Aorta (tissue), 5 donors: Measurements from ENCODE around the gene PALM2AKAP2. TPM values are rescaled to one million over a fixed set of nuclear protein-coding genes. Genes with fewer than 3 reads are reported as not detected.

Source experiments
- ATAC-seq: fragments of 200-7000 bp; cut with Tn5 transposase; one replicate; pipeline ENCODE4 v1.9.1; 2022; ENCODE audit warnings: moderate library complexity; ENCODE audit not compliant: low FRiP score
- DNase-seq, 2 donors: peaks; one replicate each; pipeline ENCODE4 v3.0.0-alpha.2; 2020
- H3K27ac ChIP-seq, 2 donors: one replicate each; pipeline ENCODE4 v1.5.1; 2013; ENCODE audit warnings: low read length in 2 of 2, mild to moderate bottlenecking in 2 of 2, moderate library complexity in 2 of 2, control low read depth in 1 of 2, inconsistent platforms in 1 of 2, low read depth in 1 of 2
- H3K27me3 ChIP-seq, 2 donors: one replicate each; pipeline ENCODE4 v1.6.1; 2013; ENCODE audit warnings: control low read depth in 1 of 2, low read length in 1 of 2, mild to moderate bottlenecking in 1 of 2, moderate library complexity in 1 of 2; ENCODE audit not compliant: insufficient read depth in 2 of 2, control insufficient read depth in 1 of 2
- H3K36me3 ChIP-seq, 2 donors: one replicate each; pipeline ENCODE4 v1.6.1; 2013; ENCODE audit warnings: control low read depth in 1 of 2, low read length in 1 of 2, mild to moderate bottlenecking in 1 of 2; ENCODE audit not compliant: insufficient read depth in 2 of 2, control insufficient read depth in 1 of 2
- H3K4me1 ChIP-seq, 2 donors: one replicate each; pipeline ENCODE4 v1.6.1; 2013; ENCODE audit warnings: low read length in 2 of 2, control low read depth in 1 of 2, mild to moderate bottlenecking in 1 of 2, moderate library complexity in 1 of 2; ENCODE audit not compliant: insufficient read depth in 2 of 2, control insufficient read depth in 1 of 2
- H3K4me3 ChIP-seq, 2 donors: one replicate each; pipeline ENCODE4 v1.5.1; 2013; ENCODE audit warnings: low read length in 2 of 2, control low read depth in 1 of 2, mild to moderate bottlenecking in 1 of 2
- H3K9me3 ChIP-seq: one replicate; pipeline ENCODE4 v1.6.1; 2013; ENCODE audit warnings: mild to moderate bottlenecking, low read length; ENCODE audit not compliant: control insufficient read depth
- WGBS, 2 donors: extraction: QIAGEN DNeasy Blood & Tissue Kit; methylation state at CpG; one replicate each; pipeline ENCODE4 v1.1.7; 2013; 5-methylcytosine and 5-hydroxymethylcytosine counted together
- intact Hi-C, 2 donors: fragments of 100-400 bp; cut with DNase I; formaldehyde crosslinking; loops; one replicate each; pipeline versions ENCODE4 v1.14.2 to v1.15.0; 2022
- polyA plus RNA-seq, 2 donors: library from polyadenylated mRNA; stranded (reverse); fragments of 200-250 nt; gene quantifications; one replicate each; pipeline ENCODE4 v1.2.3, GENCODE V29; 2013
- total RNA-seq, 2 donors: library from RNA; stranded (reverse); fragmentation: NEBNext Ultra II Directional; extraction: Animal tissue kit (Norgen Biotek cat#: 25700); gene quantifications; one replicate each; pipeline ENCODE4 v1.2.1, GENCODE V29; 2021
- donor health status: healthy with polysubstance abuse.
- donor health status: Bipolar disorder and iron deficiency.
- donor health status: DM: no; HTN: no; CAD: no.
- donor health status: DM: no; HTN: no; CAD: no.
- donor health status: DM: yes; HTN: yes; CAD: no.

Gene PALM2AKAP2
- total and polyA plus RNA-seq, 4 donors = 4.5 to 155 (median 31.9) TPM

- DNase-seq (no peak), ATAC-seq (no peak)
- Histone ChIP-seq H3K36me3 (no peaks in the 10 kb centered on the region), H3K27ac (peak overlapping the region; percentile 69 to 98), H3K4me3 (no peak overlapping the region), H3K9me3 (no peaks in the 10 kb centered on the region), H3K4me1 (peaks cover 5 to 19% of the 10 kb centered on the region in 2 donors), H3K27me3 (no peaks in the 10 kb centered on the region)
- 82 to 94% methylated on average over 1 of the region's 1 CpG for WGBS, 2 donors
- intact Hi-C loops = no loop called here
Measured at GRCh38 chr9:109801484-109801883, 21.5 kb downstream of the PALM2AKAP2 start.

DNA sequence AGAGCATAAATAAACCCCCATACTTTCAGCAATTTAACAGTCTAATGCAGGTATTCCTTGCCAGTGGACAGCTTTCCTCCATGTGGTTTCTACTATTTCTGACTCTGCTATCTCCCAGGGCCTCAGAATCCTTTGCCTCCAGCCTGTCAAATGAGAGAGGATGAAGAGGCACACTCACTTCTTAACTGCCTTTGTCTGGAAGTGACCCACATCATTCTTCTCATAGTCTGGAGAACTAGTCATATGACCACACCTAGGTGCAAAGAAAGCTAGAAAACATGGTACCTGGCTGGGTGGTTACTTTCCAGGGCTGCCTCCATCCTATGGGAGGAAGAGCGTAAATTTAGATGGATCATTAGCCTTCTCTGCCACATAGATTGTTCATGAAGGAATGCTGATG, 22.5 kb downstream of the PALM2AKAP2 start:
- no peaks in the 10 kb centered on the region for H3K36me3 ChIP-seq
- H3K27ac ChIP-seq = peak overlapping the region; percentile 52 to 64
- intact Hi-C loops = no loop called here
- no peak for ATAC-seq
- no peak overlapping the region for H3K4me3 ChIP-seq
- H3K9me3 ChIP-seq = no peaks in the 10 kb centered on the region
- H3K4me1 ChIP-seq = peaks cover 4 to 27% of the 10 kb centered on the region in 2 donors
- H3K27me3 ChIP-seq = no peaks in the 10 kb centered on the region
- DNase-seq = no peak
- WGBS, 2 donors = 96 to 97% methylated on average over 1 of the region's 1 CpG

- intact Hi-C loops = no loop called here
- DNase-seq = no peak
- H3K4me1 ChIP-seq = peaks cover 4 to 27% of the 10 kb centered on the region in 2 donors
- no peaks in the 10 kb centered on the region for H3K9me3 ChIP-seq
- no peak overlapping the region for H3K27ac ChIP-seq
- ATAC-seq = no peak
- no peak overlapping the region for H3K4me3 ChIP-seq
- H3K27me3 ChIP-seq = no peaks in the 10 kb centered on the region
- 30 to 35% methylated on average over 2 of the region's 2 CpGs for WGBS, 2 donors
- no peaks in the 10 kb centered on the region for H3K36me3 ChIP-seq
Measured at GRCh38 chr9:109805050-109805449, 25.1 kb downstream of the PALM2AKAP2 start.

GRCh38 chr9:109806506-109807115, 26.6 kb downstream of the PALM2AKAP2 start:
- DNase-seq = no peak
- Histone ChIP-seq H3K36me3 (no peaks in the 10 kb centered on the region), H3K9me3 (no peaks in the 10 kb centered on the region), H3K27me3 (no peaks in the 10 kb centered on the region), H3K4me1 (peaks cover 6 to 30% of the 10 kb centered on the region in 2 donors), H3K4me3 (no peak overlapping the region), H3K27ac (peak overlapping the region in 1 of 2 donors; percentile 20)
- peak; percentile 86 for ATAC-seq
- intact Hi-C loops = no loop called here
- WGBS, 2 donors = 3 to 11% methylated on average over 2 of the region's 2 CpGs

DNA sequence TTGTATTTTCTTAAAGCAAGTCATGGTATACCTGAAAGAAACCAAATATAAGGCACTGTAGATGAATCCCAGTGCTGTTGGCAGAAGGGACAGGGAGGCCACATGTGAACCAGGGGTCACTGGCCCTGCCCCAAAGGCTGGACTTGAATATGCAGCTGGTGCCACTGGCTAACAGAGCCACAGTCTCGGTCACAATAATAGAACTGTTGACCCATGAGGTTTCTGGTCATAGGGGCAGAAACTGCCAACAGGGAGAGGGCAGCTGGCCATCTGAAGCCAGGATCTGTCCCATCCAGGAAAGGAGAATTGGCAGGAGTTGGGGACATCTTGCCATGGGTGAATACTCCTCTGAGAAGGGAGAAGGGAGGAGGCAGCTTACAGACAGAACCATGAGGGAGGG, 31.9 kb downstream of the PALM2AKAP2 start:
- Histone ChIP-seq H3K27me3 (no peaks in the 10 kb centered on the region), H3K4me1 (peaks cover 10 to 11% of the 10 kb centered on the region in 2 donors), H3K36me3 (no peaks in the 10 kb centered on the region), H3K4me3 (no peak overlapping the region), H3K27ac (no peak overlapping the region), H3K9me3 (no peaks in the 10 kb centered on the region)
- WGBS, 2 donors = 17 to 18% methylated on average over 1 of the region's 1 CpG
- DNase-seq (no peak), ATAC-seq (no peak)
- intact Hi-C loops = no loop called here

DNA sequence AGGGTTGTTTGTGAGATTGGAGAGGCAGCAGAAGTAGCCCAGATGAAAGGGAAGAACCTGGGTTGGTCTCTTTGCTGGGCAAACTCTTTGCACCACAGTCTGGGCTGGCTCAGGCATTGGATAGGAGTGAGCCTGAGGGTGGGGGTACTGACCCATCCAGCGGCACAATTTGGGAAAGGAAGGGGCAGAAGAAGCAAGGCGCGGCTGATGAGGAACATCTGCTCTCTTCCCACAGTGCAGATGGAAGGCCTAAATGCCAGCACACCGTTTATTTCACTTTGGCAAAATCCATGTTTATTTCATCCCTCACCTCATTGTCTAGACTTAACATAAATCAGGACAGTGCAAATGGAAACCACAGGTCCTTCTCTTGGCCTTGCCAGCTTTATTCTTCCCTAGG, 32.3 kb downstream of the PALM2AKAP2 start:
- peaks cover 7 to 10% of the 10 kb centered on the region in 2 donors for H3K4me1 ChIP-seq
- ATAC-seq = no peak
- H3K27me3 ChIP-seq = no peaks in the 10 kb centered on the region
- no peak overlapping the region for H3K4me3 ChIP-seq
- no peak overlapping the region for H3K27ac ChIP-seq
- no peaks in the 10 kb centered on the region for H3K36me3 ChIP-seq
- H3K9me3 ChIP-seq = no peaks in the 10 kb centered on the region
- no peak for DNase-seq
- intact Hi-C loops = no loop called here
- 83 to 85% methylated on average over 4 of the region's 4 CpGs for WGBS, 2 donors

DNA sequence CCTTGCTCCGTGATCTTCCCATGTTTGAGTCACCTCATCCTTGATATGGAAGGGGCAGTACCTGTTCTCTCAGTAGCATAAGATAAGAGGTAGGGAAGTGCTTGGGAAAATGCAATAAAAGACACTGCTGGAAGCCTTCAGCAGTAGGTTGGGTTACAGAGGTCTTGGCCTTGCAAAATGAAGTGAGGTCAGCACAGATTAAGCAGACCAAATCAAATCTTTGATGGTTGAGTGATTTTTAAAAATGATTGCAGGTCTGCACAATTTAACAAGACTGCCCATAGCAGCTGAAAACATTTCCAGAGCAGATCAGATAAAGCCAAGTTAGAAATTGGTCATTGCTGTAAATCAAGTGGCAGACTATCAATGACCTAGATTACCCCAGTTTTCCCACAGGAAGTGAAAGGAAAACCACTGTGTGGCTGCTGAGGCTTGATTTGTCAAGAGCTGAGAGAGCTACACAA, 32.9 kb downstream of the PALM2AKAP2 start:
- WGBS, 2 donors = 94 to 97% methylated on average over 1 of the region's 1 CpG
- no peak overlapping the region for H3K4me3 ChIP-seq
- H3K4me1 ChIP-seq = peaks cover 6 to 10% of the 10 kb centered on the region in 2 donors
- no peaks in the 10 kb centered on the region for H3K36me3 ChIP-seq
- intact Hi-C loops = no loop called here
- no peak for ATAC-seq
- no peaks in the 10 kb centered on the region for H3K27me3 ChIP-seq
- no peak overlapping the region for H3K27ac ChIP-seq
- no peaks in the 10 kb centered on the region for H3K9me3 ChIP-seq
- DNase-seq = no peak

DNA sequence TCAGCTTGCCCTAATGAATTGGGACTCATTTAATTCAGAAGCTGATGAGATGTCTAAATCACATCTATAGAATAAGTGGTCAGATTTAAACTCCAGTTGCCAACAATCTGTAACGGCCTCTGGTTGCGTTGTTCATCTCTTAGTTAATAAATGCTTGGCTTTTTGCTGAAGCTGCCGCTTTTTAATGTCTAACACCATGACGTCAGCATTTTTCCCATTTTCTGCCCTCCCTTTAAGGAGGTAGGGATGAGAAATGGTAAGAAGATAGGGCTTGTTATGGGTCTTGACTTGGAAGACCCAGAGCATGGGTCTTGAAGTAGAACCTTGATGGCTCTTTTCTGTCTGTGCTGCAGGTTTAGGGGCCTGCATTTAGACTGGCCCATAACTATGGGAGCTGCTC, 33.3 kb downstream of the PALM2AKAP2 start:
- no peaks in the 10 kb centered on the region for H3K27me3 ChIP-seq
- ATAC-seq = no peak
- no peaks in the 10 kb centered on the region for H3K9me3 ChIP-seq
- intact Hi-C loops = no loop called here
- H3K4me1 ChIP-seq = peaks cover 6 to 10% of the 10 kb centered on the region in 2 donors
- no peaks in the 10 kb centered on the region for H3K36me3 ChIP-seq
- WGBS, 2 donors = 42 to 77% methylated on average over 4 of the region's 4 CpGs
- no peak overlapping the region for H3K4me3 ChIP-seq
- no peak overlapping the region for H3K27ac ChIP-seq
- no peak for DNase-seq

DNA sequence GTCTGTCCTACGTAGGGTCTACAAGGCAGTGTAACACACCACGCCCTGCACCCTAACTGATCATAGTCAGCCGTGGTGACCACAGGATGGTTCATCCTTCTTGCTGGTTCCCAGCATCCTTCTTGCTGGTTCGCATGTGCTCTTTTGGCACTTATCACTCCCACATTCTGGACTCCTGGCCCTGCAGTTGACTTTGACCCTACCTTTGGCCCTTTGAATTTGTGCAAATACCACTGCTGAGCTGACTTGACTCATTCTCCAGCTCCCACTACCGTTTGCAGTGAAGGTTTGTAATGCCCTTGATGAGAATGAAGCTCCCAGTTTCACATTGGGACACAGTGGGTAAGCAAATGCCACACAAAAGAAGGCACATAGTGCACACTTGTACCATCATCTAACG, 33.8 kb downstream of the PALM2AKAP2 start:
- intact Hi-C loops = no loop called here
- peaks cover 6 to 10% of the 10 kb centered on the region in 2 donors for H3K4me1 ChIP-seq
- 93 to 94% methylated on average over 6 of the region's 6 CpGs for WGBS, 2 donors
- no peaks in the 10 kb centered on the region for H3K27me3 ChIP-seq
- no peak overlapping the region for H3K27ac ChIP-seq
- no peaks in the 10 kb centered on the region for H3K9me3 ChIP-seq
- no peaks in the 10 kb centered on the region for H3K36me3 ChIP-seq
- H3K4me3 ChIP-seq = no peak overlapping the region
- ATAC-seq (no peak), DNase-seq (no peak)
